Muscle of arm (tissue), 12 donors: ENCODE data around the gene RSPH6A. TPM values are rescaled to one million over a fixed set of nuclear protein-coding genes. Genes with fewer than 3 reads are reported as not detected.
"Not testable (repeated sequence)": the region's sequence is repeated elsewhere in the genome, so short reads cannot be mapped to it uniquely, and the experiment has no call there.

Experiments used
- DNase-seq: peaks from one replicate; pipeline ENCODE4 v3.0.0-alpha.2; 2013
- polyA plus RNA-seq, 12 donors: library from polyadenylated mRNA; unstranded; fragments of 120-200 nt; gene quantifications; one replicate each; pipeline ENCODE4 v1.2.1, GENCODE V29; 2013; ENCODE audit not compliant: insufficient read length in 12 of 12

Gene RSPH6A
- polyA plus RNA-seq, 12 donors = not detected

DNA sequence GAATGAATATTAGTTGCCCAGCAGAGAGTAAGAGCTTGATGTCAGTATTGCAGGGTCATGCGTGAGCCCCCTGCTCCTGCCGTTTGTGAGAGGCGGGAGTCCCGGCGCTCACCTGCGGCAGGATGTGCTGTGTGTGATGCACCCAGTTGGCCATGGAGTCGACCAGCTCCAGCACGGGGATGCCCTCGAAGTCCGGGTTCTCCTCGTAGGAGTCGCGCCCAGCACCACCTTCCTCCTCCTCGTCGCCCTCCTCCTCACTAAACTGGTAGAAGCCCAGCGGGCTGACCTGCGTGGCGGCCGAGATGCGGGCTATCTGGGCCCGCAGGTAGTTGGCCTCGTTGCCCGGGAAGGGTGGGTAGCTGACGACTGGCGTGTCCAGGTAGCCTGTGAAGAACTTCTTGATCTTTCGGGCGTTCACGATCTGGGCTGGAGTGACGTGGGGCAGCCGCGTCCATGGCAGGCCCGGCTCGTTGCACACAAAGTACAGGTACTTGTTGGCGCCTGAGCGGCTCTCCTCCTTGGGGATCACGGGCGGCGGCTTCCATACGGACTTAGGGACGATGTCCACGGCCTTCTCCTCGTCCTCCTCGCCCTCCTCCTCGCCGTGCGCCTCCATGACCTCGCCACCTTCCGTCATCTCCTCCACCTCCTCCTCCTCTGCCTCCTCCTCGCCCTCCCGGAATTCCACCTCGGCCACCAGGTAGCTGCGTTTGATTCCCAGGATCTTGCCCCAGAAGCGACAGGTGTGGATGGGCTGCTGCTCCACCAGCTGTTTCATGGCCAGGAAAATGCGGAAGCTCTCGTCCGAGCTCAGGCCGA lies 10.8 kb downstream of the RSPH6A start:
- no peak for DNase-seq

- no peak for DNase-seq
Observed at GRCh38 chr19:45801603-45802175, 13.4 kb downstream of the RSPH6A start.

DNA sequence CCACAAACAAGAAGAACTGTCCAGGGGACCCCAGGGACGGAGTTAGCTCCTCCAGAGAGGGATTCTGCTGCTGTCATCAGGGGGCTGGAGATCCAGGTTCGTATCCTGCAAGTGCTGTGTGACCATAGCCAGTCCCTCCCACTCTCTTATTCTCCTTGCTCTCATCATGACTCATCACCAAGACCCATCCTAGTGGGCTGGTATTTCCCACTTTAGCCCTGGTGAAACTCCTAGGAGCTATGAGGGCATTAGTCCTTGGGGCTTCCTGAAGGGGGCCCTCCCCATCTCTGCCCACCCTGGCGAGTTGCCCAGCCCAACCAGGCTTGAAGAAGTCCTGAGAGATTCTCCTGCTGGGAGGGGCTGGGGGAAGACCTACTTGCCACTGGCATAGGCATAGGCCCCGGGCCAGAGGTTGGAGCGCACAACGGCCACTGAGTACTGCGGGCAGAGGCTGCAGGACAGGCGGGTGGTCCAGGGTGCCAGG lies 15.0 kb downstream of the RSPH6A start:
- no peak for DNase-seq

- not testable (repeated sequence) for DNase-seq
Observed at GRCh38 chr19:45799541-45799940, 15.6 kb downstream of the RSPH6A start.

DNA sequence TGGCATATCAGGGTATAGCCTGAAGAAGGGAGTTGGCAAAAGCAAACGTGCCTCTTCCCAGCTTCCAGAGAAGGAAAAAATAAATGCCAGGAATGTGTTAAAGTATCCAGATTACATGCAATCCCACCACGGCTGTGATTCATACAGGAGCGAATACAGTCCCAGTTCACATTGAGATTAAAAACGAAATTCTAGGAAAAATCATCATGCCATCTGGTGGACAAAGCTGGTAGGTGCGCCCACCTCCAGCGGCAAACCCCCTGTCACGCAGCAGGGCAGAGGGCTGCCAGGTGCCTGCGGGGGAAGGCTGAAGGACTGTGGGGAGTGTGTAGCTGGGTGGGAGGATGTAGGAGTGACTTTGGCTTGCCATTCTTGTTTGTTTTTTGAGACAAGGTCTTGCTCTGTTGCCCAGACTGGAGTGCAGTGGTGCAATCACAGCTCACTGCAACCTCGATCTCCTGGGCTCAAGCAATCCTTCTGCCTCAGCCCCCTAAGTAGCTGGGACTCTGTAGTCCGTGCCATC lies 16.1 kb downstream of the RSPH6A start:
- peak; percentile 75 for DNase-seq

DNA sequence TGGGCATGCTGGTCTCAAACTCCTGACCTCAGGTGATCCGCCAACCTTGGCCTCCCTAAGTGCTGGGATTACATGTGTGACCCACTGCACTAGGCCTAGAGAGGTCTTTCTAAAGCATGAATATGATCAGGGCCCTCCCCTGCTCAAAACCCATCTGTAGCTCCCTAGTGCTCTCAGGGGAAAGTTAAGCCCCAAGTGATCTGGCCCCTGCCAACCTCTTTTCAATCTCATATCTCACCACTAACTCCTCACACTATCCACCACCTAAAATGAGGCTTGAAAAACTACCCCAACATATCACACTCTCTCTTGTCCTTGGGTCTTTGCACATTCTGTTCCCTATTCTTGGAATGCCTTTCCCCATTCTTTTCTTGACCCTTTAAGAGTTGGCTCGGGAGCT lies 20.5 kb downstream of the RSPH6A start:
- no peak for DNase-seq

- DNase-seq = no peak
Observed at GRCh38 chr19:45793876-45794275, 21.2 kb downstream of the RSPH6A start.

GRCh38 chr19:45793178-45793564 lies 21.9 kb downstream of the RSPH6A start:
- no peak for DNase-seq

DNA sequence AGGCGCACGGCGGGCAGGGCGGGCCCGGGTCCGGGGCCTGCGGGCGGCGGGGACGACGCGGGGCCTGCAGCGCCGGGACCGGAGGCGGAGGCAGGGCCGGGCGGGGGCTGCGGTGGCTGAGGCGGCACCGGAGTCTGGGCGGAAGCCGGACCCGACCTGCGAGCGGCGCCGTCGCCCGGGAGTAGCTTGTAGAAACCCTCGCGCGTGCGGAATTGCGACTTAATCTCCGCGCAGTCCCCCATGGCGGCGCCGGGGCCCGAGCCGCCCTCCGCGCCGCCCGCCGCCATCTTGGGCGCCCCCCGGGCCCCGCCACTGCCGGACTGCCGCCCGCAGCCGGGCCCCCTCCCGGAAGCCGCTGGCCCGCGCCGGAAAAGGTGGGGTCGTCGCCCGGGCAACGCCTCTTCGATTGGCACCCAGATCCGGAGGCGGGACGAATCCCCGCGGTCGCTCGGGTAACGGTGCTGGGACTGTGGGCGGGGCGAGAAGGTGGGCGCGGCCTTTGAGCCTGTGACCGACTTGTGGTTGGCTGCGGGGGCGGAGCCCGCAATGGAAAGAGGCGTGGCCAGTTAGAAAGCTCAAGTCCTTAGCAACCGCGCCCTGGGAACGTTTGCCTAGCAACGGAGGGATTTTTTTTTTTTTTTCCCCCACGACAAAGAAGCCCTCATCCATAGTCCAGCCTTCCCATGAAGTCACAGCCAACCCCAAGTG lies 22.5 kb downstream of the RSPH6A start, which contains the start of gene DMWD:
TSS of gene DMWD (minus strand) at position 376 of the 708 bp plus-strand sequence. CDS start at position 287, 89 bp downstream.
- DNase-seq = peak; percentile 99

GRCh38 chr19:45791744-45792469 lies 23.2 kb downstream of the RSPH6A start:
- no peak for DNase-seq

- DNase-seq = no peak
Observed at GRCh38 chr19:45790942-45791341, 24.2 kb downstream of the RSPH6A start.

- DNase-seq = no peak
Observed at GRCh38 chr19:45789035-45789786, 25.9 kb downstream of the RSPH6A start.

- DNase-seq = no peak
Observed at GRCh38 chr19:45786533-45786894, 28.6 kb downstream of the RSPH6A start.

GRCh38 chr19:45785781-45786532 lies 29.2 kb downstream of the RSPH6A start:
- DNase-seq = no peak

GRCh38 chr19:45785097-45785496 lies 30.0 kb downstream of the RSPH6A start:
- no peak for DNase-seq

DNA sequence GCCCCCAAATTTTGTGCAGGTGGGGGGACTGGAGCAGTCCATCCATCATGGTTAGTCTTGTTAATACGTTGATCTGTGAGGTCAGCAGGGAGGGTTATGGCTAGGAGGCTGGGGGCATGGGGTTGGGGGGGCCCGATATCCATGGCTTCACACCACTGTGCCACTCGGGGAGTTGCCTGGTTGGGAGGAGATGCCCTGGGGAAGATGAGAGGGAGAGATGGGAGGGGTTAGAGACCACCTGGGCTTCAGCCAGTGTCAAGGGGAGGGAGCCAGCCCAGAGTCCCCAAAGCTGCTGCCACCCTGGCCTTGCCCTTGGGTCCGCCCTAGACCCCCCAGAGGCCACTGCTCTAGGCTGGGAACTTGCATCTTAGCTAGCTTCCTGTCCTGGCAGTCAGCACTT lies 31.0 kb downstream of the RSPH6A start:
- DNase-seq = no peak

GRCh38 chr19:45782820-45783785 lies 32.0 kb downstream of the RSPH6A start:
- DNase-seq = no peak

DNA sequence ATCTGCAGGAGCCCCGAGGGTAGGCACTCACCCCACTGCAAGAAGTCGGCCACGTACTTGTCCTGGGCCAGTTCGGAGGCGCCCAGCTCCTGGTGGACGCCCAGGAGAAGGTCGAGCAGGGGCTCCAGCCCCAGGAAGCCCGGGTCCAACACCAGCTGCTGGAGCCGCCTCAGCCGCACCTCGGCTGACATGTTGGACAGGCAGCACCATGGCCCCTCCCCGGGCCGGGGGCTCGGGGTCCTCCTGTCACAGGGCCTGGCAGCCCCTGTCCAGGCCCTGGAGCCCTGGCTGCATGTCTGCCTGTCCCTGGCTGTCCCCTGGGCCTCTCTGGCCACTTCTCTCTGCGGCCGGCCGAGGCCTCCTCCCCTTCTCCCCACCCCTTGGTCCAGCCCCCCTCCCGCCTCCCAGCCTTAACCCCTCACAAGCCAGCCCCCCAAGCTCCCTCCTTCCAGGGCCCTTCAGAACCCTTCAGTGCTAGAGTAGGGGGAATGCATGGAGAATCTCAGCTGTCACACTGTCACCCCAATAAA lies 32.9 kb downstream of the RSPH6A start, which contains the start of gene DMPK:
TSS of gene DMPK (minus strand) at position 329 of the 530 bp plus-strand sequence. CDS start at position 191, 138 bp downstream.
- DNase-seq = no peak
